GM18868 (cell line): ENCODE measurements around the gene COL26A1.
"Not testable (repeated sequence)": the region's sequence is repeated elsewhere in the genome, so short reads cannot be mapped to it uniquely, and the experiment has no call there.

Experiments used
- ATAC-seq: cut with Tn5 transposase; IDR thresholded peaks from one replicate; pipeline ENCODE4 v1.9.1; 2021; ENCODE audit warnings: mild to moderate bottlenecking, moderate library complexity; ENCODE audit not compliant: unreplicated experiment

Gene COL26A1

GRCh38 chr7:101401390-101402080, 38.9 kb downstream of the COL26A1 start:
- ATAC-seq: no peak

DNA sequence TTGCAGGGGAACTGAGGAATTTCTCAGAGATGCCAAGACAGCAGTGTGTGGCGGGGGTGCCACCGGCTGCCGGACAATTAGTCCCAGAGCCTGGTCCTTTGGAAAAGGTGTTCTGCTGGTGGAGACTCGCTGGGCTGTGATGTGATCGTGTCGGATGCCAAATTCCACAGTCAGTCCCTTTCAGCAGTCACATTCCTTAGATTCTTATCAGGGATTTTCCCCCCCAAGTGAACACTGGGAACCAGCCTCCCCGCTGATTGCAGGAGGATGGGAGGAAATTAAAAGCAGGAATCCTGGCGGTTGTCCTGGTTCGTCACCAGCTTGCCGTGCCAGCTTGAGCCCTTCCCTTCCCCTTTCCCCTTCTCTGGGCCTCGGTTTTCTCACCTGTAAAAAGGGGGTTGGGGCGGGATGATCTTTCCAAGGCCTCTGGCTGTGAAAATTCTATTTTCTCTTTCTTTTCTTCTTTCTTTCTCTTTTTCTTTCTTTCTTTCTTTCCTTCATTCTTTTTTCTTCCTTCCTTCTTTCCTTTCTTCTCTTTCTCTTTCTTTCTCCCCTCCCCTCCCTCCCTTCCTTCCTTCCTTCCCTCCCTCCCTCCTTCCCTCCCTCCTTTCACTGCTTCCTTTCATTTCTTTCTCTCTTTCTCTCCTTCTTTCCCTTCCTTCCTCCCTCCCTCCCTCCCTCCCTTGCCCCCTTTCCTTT, 39.6 kb downstream of the COL26A1 start:
- no peak for ATAC-seq

DNA sequence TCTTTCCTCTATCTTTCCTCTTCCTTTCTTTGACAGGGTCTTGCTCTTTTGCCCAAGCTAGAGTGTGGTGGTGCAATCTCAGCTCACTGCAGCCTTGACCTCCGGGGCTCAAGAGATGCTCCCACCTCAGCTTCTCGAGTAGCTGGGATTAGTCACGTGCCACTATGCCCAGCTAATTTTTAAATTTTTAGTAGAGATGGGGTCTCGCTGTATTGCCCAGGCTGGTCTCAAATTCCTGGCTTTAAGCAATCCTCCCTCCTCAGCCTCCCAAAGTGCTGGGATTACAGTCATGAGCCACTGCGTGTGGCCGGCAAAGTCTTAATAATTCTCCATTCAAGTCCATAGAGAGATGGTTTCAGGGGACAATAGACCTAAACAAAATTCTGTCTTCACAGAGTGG, 40.2 kb downstream of the COL26A1 start:
- no peak for ATAC-seq

GRCh38 chr7:101405474-101406067, 42.9 kb downstream of the COL26A1 start:
- ATAC-seq: no peak

- ATAC-seq: no peak
These were observed 48.2 kb downstream of the COL26A1 start for GRCh38 chr7:101410743-101411507.

- no peak for ATAC-seq
These were observed 48.8 kb downstream of the COL26A1 start for GRCh38 chr7:101411508-101411874.

DNA sequence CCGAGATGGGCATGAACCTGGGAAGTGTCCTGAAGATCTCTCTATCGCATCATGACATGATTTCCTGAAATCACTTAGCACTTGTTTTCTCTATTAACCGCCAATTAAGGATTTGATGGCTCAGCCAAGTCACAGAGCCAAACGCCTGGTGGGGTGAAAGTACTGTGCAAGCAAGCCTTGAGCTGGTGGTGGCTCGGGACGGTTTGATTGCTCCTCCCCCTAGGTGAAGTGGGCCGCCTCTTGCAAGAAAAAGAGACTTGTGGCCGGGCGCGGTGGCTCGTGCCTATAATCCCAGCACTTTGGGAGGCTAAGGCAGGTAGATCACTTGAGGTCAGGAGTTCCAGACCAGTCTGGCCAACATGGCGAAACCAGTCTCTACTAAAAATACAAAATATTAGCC, 50.3 kb downstream of the COL26A1 start:
- no peak for ATAC-seq

DNA sequence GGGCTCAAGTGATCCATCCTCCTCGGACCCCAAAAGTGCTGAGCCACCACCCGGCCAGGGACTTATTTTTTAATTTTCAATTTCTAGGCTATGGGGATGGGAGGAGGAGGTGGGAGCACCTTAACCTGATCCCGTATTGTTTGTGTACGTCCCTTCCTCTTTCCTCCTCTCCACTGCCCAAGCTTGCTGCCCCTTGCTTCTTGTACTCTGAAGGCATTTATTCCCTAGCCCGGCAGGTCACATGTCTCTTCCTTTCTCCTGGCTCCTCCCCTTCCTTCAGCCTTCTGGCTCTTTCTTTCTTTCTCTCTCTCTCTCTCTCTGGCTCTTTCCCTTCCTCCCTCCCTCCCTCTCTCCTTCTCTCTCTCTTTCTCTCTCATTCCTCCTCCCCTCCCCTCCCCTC, 56.0 kb downstream of the COL26A1 start:
- no peak for ATAC-seq

- no peak for ATAC-seq
These were observed 57.2 kb downstream of the COL26A1 start for GRCh38 chr7:101419831-101420230.

DNA sequence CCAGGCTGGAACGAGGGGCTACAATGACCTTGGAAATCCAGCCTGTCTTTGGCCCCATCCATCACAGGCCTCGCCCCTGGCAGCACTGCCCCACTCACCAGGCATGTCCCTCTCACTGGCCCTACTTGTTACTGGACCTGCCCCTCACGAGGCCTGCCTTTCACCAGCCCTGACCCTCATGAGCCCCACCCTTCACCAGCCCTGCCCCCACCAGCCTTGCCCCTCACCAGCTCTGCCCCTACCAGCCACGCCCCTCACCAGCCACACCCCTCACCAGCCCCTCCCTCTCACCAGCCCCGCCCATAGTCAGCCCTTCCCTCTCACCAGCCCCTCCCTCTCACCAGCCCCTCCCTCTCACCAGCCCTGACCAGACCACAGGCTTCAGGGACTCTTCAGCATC, 57.8 kb downstream of the COL26A1 start:
- no peak for ATAC-seq

DNA sequence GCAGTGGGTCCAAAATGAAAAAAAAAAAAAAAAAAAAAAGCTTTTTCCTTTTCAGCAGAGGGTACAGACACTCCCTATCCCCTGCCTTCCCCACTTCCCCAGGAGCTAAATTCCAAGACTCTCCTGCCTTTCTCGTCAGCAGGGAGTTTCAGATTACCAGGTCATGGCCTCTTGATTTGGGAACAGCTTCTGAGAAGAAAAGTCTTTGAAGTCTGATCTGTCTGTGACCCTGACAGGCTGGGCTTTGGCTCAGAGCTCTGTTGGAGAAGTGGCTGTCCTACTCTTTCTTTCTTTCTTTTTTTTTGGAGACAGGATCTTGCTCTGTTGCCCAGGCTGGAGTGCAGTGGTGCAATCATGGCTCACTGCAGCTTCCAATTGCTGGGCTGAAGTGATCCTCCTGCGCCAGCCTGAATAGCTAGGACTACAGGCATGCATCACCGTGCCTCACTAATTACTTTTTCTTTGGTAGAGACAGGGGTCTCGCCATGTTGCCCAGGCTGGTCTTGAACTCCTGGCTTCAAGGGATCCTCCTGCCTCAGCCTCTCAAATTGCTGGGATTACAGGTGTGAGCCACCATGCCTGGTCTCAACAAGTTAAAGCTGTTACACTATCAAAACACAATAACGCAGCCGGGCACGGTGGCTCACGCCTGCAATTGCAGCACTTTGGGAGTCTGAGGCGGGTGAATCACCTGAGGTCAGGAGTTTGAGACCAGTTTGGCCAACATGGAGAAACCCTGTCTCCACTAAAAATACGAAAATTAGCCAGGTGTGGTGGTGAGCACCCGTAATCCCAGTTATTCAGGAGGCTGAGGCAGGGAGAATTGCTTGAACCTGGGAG, 59.9 kb downstream of the COL26A1 start:
- no peak for ATAC-seq

DNA sequence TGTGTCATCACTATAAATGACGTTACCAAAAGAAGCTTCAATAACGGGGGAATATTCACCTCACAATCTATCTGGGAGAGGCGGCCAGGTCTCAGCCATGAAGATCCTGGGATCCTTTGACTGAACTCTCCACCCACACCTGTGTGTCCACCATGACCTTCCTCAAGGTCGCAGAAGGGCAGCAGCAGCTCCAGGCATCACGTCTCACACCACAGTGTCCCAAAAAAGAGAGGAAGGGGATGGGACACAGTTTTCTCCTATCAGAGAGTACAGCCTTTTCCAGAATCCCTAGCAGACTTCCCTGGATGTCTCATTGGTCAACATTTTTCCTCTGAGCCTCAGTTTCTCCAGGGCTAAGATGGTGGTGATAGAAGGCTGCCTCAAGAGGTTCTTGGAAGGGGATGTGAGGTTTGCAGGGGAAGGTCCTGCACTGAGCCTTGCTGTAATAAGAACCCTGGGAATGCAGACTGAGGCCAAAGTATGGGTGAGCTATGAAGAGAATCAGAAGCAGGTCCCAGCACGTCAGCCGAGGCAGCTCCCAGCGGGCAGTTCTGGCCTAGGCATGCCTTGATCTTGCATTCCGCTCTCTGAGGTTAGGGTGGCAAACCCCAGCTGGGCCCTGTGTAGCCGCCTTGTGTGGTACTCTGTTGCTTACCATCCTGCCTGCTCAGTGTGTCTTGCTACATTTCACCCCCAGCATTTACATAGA, 63.8 kb downstream of the COL26A1 start:
- ATAC-seq: no peak

- ATAC-seq: no peak
These were observed 65.6 kb downstream of the COL26A1 start for GRCh38 chr7:101428093-101428866.

- no peak for ATAC-seq
These were observed 69.6 kb downstream of the COL26A1 start for GRCh38 chr7:101432316-101432715.

DNA sequence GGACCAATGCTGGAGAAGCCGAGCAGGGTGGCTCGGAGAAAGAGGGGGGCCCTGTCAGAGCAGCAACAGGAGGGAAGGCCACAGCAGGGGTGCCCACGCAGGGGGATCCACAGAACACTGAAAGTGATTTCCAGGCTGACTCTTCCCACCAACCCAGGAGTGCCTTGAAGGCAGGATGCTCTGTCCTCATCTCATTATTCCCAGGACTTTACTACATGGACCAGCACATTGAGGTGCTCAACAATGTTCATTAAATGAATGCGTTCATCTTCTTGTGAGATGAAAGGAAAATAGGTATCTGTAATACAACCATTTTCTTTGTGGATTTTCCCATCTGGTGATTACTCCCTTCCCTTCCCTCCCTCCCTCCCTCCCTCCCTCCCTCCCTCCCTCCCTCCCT, 71.0 kb downstream of the COL26A1 start:
- no peak for ATAC-seq

DNA sequence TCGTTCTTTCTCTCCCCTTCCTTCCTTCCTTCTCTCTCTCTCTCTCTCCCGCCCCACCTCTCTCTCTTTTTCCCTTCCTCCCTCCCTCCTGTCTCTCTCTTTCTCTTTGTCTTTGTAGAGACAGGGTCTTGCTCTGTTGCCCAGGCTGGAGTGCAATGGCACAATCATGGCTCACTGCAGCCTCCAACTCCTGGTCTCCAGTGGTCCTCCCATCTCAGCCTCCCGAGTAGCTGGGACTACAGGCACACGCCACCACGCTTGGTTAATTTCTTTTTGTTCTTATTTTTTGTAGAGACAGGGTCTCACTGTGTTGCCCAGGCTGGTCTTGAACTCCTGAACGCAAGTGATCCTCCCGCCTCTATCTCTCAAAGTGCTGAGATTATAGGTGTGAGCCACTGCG, 71.5 kb downstream of the COL26A1 start:
- not testable (repeated sequence) for ATAC-seq

- no peak for ATAC-seq
These were observed 73.0 kb downstream of the COL26A1 start for GRCh38 chr7:101435461-101436220.

- no peak for ATAC-seq
These were observed 73.6 kb downstream of the COL26A1 start for GRCh38 chr7:101436221-101436735.
